CD4-positive, CD25-positive, alpha-beta regulatory T cell (primary cell): Measurements from ENCODE around the gene FAM81B. TPM values are rescaled to one million over a fixed set of nuclear protein-coding genes. Genes with fewer than 3 reads are reported as not detected.

Experiments
- ATAC-seq, 2 donors: fragments of 150-1000 bp; cut with Tn5 transposase; one replicate each; pipeline ENCODE4 v1.10.0; 2021; ENCODE audit warnings: low read depth in 2 of 2, moderate number of reproducible peaks in 2 of 2, moderate library complexity in 1 of 2
- DNase-seq, 3 donors: peaks; one replicate each; pipeline versions ENCODE4 v3.0.0 to v3.0.0-alpha.2; 2012 to 2022; ENCODE audit warnings: mixed read lengths in 1 of 3
- H3K27ac ChIP-seq: one replicate; pipeline ENCODE4 v1.7.0; 2013; ENCODE audit warnings: mild to moderate bottlenecking, low read length; ENCODE audit not compliant: insufficient read depth, poor library complexity, severe bottlenecking
- H3K27me3 ChIP-seq: one replicate; pipeline ENCODE4 v1.7.0; 2013; ENCODE audit warnings: low read length; ENCODE audit not compliant: control insufficient read depth, insufficient read depth
- H3K36me3 ChIP-seq: one replicate; pipeline ENCODE4 v1.7.0; 2013; ENCODE audit warnings: mild to moderate bottlenecking, low read length, moderate library complexity; ENCODE audit not compliant: control insufficient read depth, insufficient read depth
- H3K4me1 ChIP-seq: 2 replicates; pipeline ENCODE4 v1.7.0; 2013; ENCODE audit warnings: mild to moderate bottlenecking, low read length; ENCODE audit not compliant: insufficient read depth, control insufficient read depth, poor library complexity, severe bottlenecking
- H3K4me3 ChIP-seq: one replicate; pipeline ENCODE4 v1.7.0; 2013; ENCODE audit warnings: low read depth, mild to moderate bottlenecking, low read length, moderate library complexity
- H3K9me3 ChIP-seq, 2 experiments: 1 replicate in 1 of 2; 2 replicates in 1 of 2; pipeline ENCODE4 v1.7.0; 2013; ENCODE audit warnings: low read length in 2 of 2, mild to moderate bottlenecking in 1 of 2, moderate library complexity in 1 of 2; ENCODE audit not compliant: control insufficient read depth in 2 of 2
- H3K27ac Mint-ChIP-seq, 3 donors: one replicate each; pipeline ENCODE4 v1.8.0; 2020 to 2022; ENCODE audit warnings: mild to moderate bottlenecking in 3 of 3, mixed read lengths in 3 of 3, moderate library complexity in 2 of 3
- H3K27me3 Mint-ChIP-seq: one replicate; pipeline ENCODE4 v1.8.0; 2022; ENCODE audit warnings: mild to moderate bottlenecking, mixed read lengths
- H3K36me3 Mint-ChIP-seq: one replicate; pipeline ENCODE4 v1.8.0; 2020; ENCODE audit warnings: mixed read lengths
- H3K4me1 Mint-ChIP-seq, 4 donors: one replicate each; pipeline ENCODE4 v1.8.0; 2020 to 2022; ENCODE audit warnings: mixed read lengths in 4 of 4, mild to moderate bottlenecking in 1 of 4
- H3K4me3 Mint-ChIP-seq, 4 donors: one replicate each; pipeline ENCODE4 v1.8.0; 2020 to 2022; ENCODE audit warnings: mild to moderate bottlenecking in 4 of 4, mixed read lengths in 4 of 4, moderate library complexity in 3 of 4
- H3K9me3 Mint-ChIP-seq, 7 donors: one replicate each; pipeline ENCODE4 v1.8.0; 2020 to 2022; ENCODE audit warnings: mixed read lengths in 7 of 7, mild to moderate bottlenecking in 3 of 7, moderate library complexity in 2 of 7
- polyA plus RNA-seq, 4 donors: library from polyadenylated mRNA; unstranded; fragments of 300-500 nt; fragmentation: Illumina TruSeq; gene quantifications; one replicate each; pipeline ENCODE4 v1.2.3, GENCODE V29; 2021
- total RNA-seq: library from RNA; stranded (reverse); gene quantifications from one replicate; pipeline ENCODE4 v1.2.3, GENCODE V29; 2022

The FAM81B gene
- total and polyA plus RNA-seq, 5 donors from 2014 or later = 0.94 TPM; not detected in 4

DNA sequence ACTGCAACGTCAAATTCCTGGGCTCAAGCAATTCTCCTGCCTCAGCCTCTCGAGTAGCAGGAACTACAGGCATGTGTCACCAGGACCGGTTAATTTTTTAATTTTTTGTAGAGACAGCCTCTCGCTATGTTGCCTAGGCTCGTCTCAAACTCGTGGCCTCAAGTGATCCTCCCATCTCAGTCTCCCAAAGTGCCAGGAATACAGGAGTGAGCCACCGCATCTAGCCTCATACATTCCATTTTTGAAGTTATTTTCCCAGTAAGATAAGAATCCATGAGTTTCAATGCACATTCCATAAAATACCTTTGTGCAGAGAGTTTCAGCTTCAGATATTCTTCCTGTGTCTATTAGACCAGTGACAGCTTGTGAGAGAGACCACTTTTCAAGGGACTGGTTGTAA is 93.3 kb downstream of the FAM81B start:
- Mint-ChIP-seq H3K4me3 (no peak overlapping the region), H3K36me3 (peaks cover 78% of the 10 kb centered on the region)
- H3K36me3 ChIP-seq = peaks cover 93% of the 10 kb centered on the region

DNA sequence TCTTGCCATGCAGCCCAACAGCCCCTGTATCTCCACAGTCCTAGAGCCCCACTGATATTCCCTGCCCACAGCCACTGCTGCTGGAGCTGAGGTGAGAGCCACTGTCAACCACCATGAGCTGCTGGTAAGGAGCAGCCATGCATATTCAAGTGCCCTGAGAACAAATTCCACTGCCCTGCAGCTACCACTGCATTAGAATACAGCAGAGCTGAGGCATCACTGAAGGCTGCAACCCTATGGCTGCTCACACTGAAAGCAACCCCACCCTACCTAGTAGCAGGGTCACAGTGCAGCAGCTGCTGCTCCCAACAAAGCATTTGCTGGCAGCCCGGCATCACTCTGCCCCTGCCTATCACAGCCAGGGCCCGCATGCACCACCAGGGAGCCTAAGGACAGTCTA is 95.0 kb downstream of the FAM81B start:
- Histone ChIP-seq H3K4me1 (no peaks in the 10 kb centered on the region), H3K4me3 (no peak overlapping the region), H3K9me3 (peaks cover 22 to 24% of the 10 kb centered on the region in 2 experiments), H3K27ac (no peak overlapping the region), H3K36me3 (peaks cover 91% of the 10 kb centered on the region), H3K27me3 (no peaks in the 10 kb centered on the region)
- Mint-ChIP-seq H3K27ac (peak overlapping the region in 1 of 3 donors; percentile 38), H3K27me3 (no peaks in the 10 kb centered on the region), H3K4me1 (peaks cover 0 to 5% (median 1%) of the 10 kb centered on the region in 4 donors), H3K9me3 (peaks cover 0 to 22% (median 7%) of the 10 kb centered on the region in 7 donors), H3K4me3 (no peak overlapping the region), H3K36me3 (peaks cover 74% of the 10 kb centered on the region)
- ATAC-seq (no peak), DNase-seq (no peak)

More for the DNA sequence above, 93.3 kb downstream of the FAM81B start:
- Mint-ChIP-seq H3K4me1 (peaks cover 0 to 12% (median 3%) of the 10 kb centered on the region in 4 donors), H3K27me3 (no peaks in the 10 kb centered on the region), H3K27ac (no peak overlapping the region), H3K9me3 (peaks cover 0 to 21% (median 8%) of the 10 kb centered on the region in 7 donors)
- Histone ChIP-seq H3K27ac (no peak overlapping the region), H3K4me1 (no peaks in the 10 kb centered on the region), H3K27me3 (no peaks in the 10 kb centered on the region), H3K9me3 (peaks cover 19 to 23% of the 10 kb centered on the region in 2 experiments), H3K4me3 (no peak overlapping the region)
- no peak for DNase-seq
- ATAC-seq = no peak

DNA sequence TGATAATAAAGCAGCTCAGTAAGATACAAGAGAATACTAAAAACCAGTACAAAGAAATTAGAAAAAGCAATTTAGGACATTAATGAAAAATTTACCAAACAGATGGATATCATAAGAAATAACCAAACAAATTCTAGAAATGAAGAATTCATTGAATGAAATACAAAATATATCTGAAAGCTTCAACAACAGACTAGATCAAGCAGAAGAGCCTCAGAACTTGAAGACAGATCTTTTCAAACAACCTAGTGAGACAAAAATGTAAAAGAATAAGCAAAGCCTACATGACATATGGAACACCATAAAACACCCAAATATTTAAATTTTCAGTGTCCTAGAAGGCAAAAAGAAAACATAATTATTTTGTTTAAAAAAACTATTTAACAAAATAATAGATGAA is 96.7 kb downstream of the FAM81B start:
- H3K9me3 ChIP-seq = peaks cover 22 to 24% of the 10 kb centered on the region in 2 experiments
- H3K27me3 ChIP-seq = no peaks in the 10 kb centered on the region
- peaks cover 0 to 2% (median 0%) of the 10 kb centered on the region in 4 donors for H3K4me1 Mint-ChIP-seq
- no peaks in the 10 kb centered on the region for H3K4me1 ChIP-seq
- peaks cover 83% of the 10 kb centered on the region for H3K36me3 ChIP-seq
- no peak overlapping the region for H3K4me3 Mint-ChIP-seq
- no peak for DNase-seq
- H3K36me3 Mint-ChIP-seq = peaks cover 65% of the 10 kb centered on the region
- no peak overlapping the region for H3K27ac Mint-ChIP-seq
- no peak for ATAC-seq
- no peak overlapping the region for H3K27ac ChIP-seq
- H3K9me3 Mint-ChIP-seq = peaks cover 0 to 22% (median 6%) of the 10 kb centered on the region in 7 donors
- no peaks in the 10 kb centered on the region for H3K27me3 Mint-ChIP-seq
- H3K4me3 ChIP-seq = no peak overlapping the region

Other genes starting within 250 kb of the FAM81B start
- gene MCTP1, start 106.3 kb upstream of the FAM81B start, total RNA-seq = 2.9 TPM
- gene MCTP1, start 106.3 kb upstream of the FAM81B start, polyA plus RNA-seq = under 1 TPM; 0.24 to 0.83 (median 0.54) TPM
- gene SKIC3, start 163.6 kb downstream of the FAM81B start, total RNA-seq = 67.1 TPM
- 10 to 100 TPM; 30.0 to 39.9 (median 32.7) TPM for gene SKIC3, start 163.6 kb downstream of the FAM81B start, polyA plus RNA-seq
- 3.8 TPM for gene ARSK, start 163.7 kb downstream of the FAM81B start, total RNA-seq
- gene ARSK, start 163.7 kb downstream of the FAM81B start, polyA plus RNA-seq = 10 to 100 TPM in 1 of 4 donors, 1 to 10 TPM in 3; 9.4 to 10.8 (median 9.6) TPM
- 0.37 TPM for gene GPR150, start 228.7 kb downstream of the FAM81B start, total RNA-seq
- gene GPR150, start 228.7 kb downstream of the FAM81B start, polyA plus RNA-seq = under 1 TPM; 0.19 to 0.77 (median 0.65) TPM